Loucy (cell line): Measurements from ENCODE around the gene AXDND1.

ENCODE experiments used
- H2AFZ ChIP-seq: fragments of 200-600 bp; sonication (generic); 2 replicates; pipeline ENCODE4 v1.6.0; 2016; ENCODE audit warnings: antibody characterized with exemption, mild to moderate bottlenecking, low read length, moderate library complexity
- H3F3A ChIP-seq: fragments of 200-600 bp; 2 replicates; pipeline ENCODE4 v1.6.0; 2016; ENCODE audit warnings: antibody characterized with exemption, low read depth, mild to moderate bottlenecking
- H3K27me3 ChIP-seq: fragments of 200-600 bp; sonication (generic); 2 replicates; pipeline ENCODE4 v1.6.1; 2014; ENCODE audit warnings: low read length, mild to moderate bottlenecking; ENCODE audit not compliant: insufficient read depth, poor library complexity, severe bottlenecking
- H3K36me3 ChIP-seq: fragments of 200-600 bp; sonication (generic); 2 replicates; pipeline ENCODE4 v1.6.1; 2016; ENCODE audit warnings: low read length; ENCODE audit not compliant: insufficient read depth
- H3K4me1 ChIP-seq: fragments of 200-600 bp; sonication (generic); 2 replicates; pipeline ENCODE4 v1.5.1; 2014; ENCODE audit warnings: low read length, mild to moderate bottlenecking; ENCODE audit not compliant: insufficient read depth, poor library complexity, severe bottlenecking
- H3K4me2 ChIP-seq: fragments of 200-600 bp; sonication (generic); 2 replicates; pipeline ENCODE4 v1.6.0; 2014; ENCODE audit warnings: antibody characterized with exemption, low read length, low read depth, mild to moderate bottlenecking; ENCODE audit not compliant: poor library complexity, severe bottlenecking
- H3K4me3 ChIP-seq: fragments of 200-600 bp; sonication (generic); 2 replicates; pipeline ENCODE4 v1.5.1; 2014; ENCODE audit warnings: low read length, mild to moderate bottlenecking, mixed read lengths; ENCODE audit not compliant: poor library complexity, severe bottlenecking
- H3K79me2 ChIP-seq: fragments of 200-600 bp; sonication (generic); 2 replicates; pipeline ENCODE4 v1.6.1; 2014; ENCODE audit warnings: low read length; ENCODE audit not compliant: insufficient read depth
- H3K9ac ChIP-seq: fragments of 200-600 bp; sonication (generic); 2 replicates; pipeline ENCODE4 v1.6.0; 2014; ENCODE audit warnings: mild to moderate bottlenecking, low read depth, low read length, moderate library complexity; ENCODE audit not compliant: poor library complexity, severe bottlenecking
- H3K9me2 ChIP-seq: fragments of 200-600 bp; sonication (generic); replicated peaks from 2 replicates; pipeline ENCODE4 v1.6.1; 2016; ENCODE audit warnings: low read depth, low read length, mixed read lengths
- H3K9me3 ChIP-seq: fragments of 200-600 bp; sonication (generic); 2 replicates; pipeline ENCODE4 v1.6.1; 2014; ENCODE audit warnings: mild to moderate bottlenecking, antibody characterized with exemption, low read length, low read depth; ENCODE audit not compliant: insufficient read depth
- H4K20me1 ChIP-seq: fragments of 200-600 bp; sonication (generic); 2 replicates; pipeline ENCODE4 v1.6.0; 2014; ENCODE audit warnings: antibody characterized with exemption, low read length, mild to moderate bottlenecking; ENCODE audit not compliant: insufficient read depth, poor library complexity, severe bottlenecking
- CTCF ChIP-seq: fragments of 200-600 bp; sonication (generic); conservative IDR thresholded peaks from 2 replicates; pipeline ENCODE4 v1.5.1; 2014; ENCODE audit warnings: mild to moderate bottlenecking, antibody characterized with exemption, low read length
- EZH2phosphoT487 ChIP-seq: fragments of 200-600 bp; IDR thresholded peaks from 2 replicates; pipeline ENCODE4 v1.6.1; 2018; ENCODE audit warnings: antibody characterized with exemption, mild to moderate bottlenecking, moderate library complexity, borderline replicate concordance

The AXDND1 gene

GRCh38 chr1:179588425-179589024, 222.8 kb downstream of the AXDND1 start:
- Histone ChIP-seq H3K79me2 (no peaks in the 10 kb centered on the region), H3K36me3 (no peaks in the 10 kb centered on the region), H3K27me3 (no peaks in the 10 kb centered on the region), H2AFZ (no peak overlapping the region), H3K4me1 (no peaks in the 10 kb centered on the region), H4K20me1 (no peaks in the 10 kb centered on the region), H3F3A (no peaks in the 10 kb centered on the region), H3K4me3 (no peak overlapping the region), H3K4me2 (no peak overlapping the region), H3K9me3 (no peaks in the 10 kb centered on the region), H3K9ac (no peak overlapping the region), H3K9me2 (no peaks in the 10 kb centered on the region)
- TF ChIP-seq EZH2phosphoT487 (no peak), CTCF (no peak)

- Histone ChIP-seq H3K4me2 (no peak overlapping the region), H3K4me1 (no peaks in the 10 kb centered on the region), H3K36me3 (no peaks in the 10 kb centered on the region), H2AFZ (no peak overlapping the region), H4K20me1 (no peaks in the 10 kb centered on the region), H3K27me3 (no peaks in the 10 kb centered on the region), H3K9me3 (no peaks in the 10 kb centered on the region), H3K79me2 (no peaks in the 10 kb centered on the region), H3F3A (no peaks in the 10 kb centered on the region), H3K4me3 (no peak overlapping the region), H3K9me2 (no peaks in the 10 kb centered on the region), H3K9ac (no peak overlapping the region)
- TF ChIP-seq CTCF = no peak
- no peak for TF ChIP-seq EZH2phosphoT487
Observed at GRCh38 chr1:179589509-179589908, 223.7 kb downstream of the AXDND1 start.

DNA sequence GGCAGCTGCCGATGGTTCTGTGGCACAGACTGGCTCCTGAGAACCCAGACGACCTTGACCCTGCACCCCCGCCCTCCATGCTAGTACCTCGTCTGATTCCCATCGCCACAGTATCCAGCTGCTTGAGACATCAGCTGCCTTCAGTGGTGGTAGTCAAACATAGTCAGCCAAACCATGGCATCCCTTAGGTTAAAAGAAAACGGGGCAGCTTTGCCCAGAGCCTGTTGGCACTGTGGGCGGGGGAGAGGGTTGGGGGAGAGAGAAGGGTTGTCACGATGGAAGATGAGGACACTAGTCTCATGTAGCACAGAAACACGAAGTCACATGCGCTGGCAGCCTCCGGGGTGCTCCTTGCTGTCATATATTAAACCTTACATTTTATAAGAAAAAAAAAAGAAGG, 224.9 kb downstream of the AXDND1 start:
- no peak overlapping the region for H3K4me2 ChIP-seq
- no peaks in the 10 kb centered on the region for H3K9me3 ChIP-seq
- no peaks in the 10 kb centered on the region for H3K9me2 ChIP-seq
- H3K9ac ChIP-seq = no peak overlapping the region
- H3K4me1 ChIP-seq = no peaks in the 10 kb centered on the region
- H2AFZ ChIP-seq = no peak overlapping the region
- H3K79me2 ChIP-seq = no peaks in the 10 kb centered on the region
- no peak for TF ChIP-seq EZH2phosphoT487
- no peak for TF ChIP-seq CTCF
- H3K4me3 ChIP-seq = no peak overlapping the region
- no peaks in the 10 kb centered on the region for H3K27me3 ChIP-seq
- H3K36me3 ChIP-seq = no peaks in the 10 kb centered on the region
- no peaks in the 10 kb centered on the region for H4K20me1 ChIP-seq
- H3F3A ChIP-seq = no peaks in the 10 kb centered on the region
